Measurements from ENCODE around the gene MAB21L4.

MAB21L4 gene

DNA sequence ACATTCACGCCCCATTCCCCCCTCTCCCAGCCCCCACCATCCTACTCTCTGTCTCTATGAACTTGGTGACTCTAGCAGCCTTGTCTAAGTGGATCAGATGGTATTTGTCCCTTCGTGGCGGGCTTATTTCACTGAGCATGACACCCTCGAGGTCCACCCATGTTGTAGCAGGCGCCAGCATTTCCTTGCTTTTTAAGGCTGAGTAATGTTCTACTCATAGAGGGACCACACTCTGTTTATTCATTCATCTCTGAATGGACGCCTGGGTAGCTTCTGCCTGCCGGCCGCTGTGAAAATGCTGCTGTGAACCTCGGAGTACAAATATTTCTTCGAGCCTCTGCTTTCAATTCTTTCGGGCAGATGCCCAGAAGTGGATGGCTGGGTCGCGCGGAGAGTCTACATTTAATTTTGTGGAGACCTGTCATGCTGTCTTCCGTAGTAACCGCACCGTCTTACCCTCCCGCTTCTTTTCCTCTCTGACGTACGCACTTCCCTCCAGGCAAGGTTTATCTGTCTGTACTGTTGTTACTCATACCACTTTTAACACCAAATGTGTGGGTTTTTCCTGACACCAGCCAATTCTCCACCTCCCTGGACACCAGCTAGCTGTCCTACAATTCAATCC is 15.8 kb upstream of the MAB21L4 start:
- DNase-seq, result no peak

DNA sequence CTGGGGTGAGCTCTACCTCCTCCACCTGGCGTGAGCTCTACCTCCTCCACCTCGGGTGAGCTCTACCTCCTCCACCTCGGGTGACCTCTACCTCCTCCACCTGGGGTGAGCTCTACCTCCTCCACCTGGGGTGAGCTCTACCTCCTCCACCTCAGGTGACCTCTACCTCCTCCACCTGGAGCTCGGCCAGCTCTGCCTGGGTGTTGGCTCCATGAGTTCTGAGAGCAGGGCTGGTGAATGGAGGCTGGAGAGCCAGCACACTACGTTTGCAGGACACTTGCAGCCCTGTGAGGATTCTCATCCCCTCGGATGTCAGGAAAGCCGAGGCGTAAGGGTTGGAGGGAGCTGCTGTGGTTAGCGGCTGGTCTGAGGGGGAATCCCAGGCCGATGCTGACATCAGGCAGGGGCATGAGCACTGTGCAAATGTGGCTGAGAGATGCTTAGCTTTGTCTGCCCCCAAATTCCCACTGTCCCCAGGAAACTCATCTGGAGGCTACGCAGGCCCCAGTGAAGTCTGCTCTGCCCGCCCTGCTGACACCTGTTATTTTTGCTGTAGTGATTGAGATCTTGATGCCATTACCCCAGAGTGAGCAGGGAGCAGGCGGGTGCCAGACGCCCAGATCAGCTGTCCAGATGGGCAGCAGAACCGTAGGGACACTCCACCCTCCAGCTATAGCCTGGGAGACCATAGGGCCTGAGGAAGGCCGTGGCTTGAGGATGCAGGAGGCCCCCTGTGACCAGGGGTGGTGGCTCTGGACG is 13.4 kb upstream of the MAB21L4 start:
- DNase-seq, result no peak

DNA sequence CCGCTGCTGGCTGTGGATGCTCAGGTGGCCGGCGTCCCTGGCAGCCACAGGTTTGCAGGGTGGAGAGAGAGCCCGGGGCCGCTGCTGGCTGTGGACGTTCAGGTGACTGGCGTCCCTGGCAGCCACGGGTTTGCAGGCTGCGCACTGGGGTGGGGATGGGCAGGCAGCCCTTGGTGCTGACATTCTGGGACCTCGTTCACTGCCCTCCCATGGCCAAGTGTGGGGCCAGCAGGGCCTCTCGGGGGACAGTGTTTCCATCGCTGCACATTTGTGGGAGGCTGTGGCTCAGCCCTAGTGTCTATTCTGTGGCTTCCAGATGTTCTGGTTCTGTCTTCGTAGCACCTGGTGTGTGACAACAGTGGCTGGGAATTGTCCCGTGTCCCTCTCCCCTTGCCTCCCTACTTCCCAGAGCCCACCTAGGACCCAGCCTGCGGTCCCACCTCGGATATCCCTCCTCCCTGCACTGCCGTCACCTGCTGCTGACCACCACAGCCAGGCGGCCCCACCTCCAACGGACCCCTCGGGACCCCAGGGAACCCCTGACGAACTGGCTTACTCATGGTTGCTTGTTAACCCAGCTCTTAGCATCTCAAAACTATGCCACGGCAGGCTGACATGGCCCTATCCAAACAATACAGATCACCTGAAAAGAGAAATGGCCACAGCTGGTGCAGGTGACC is 11.1 kb upstream of the MAB21L4 start:
- no peak for DNase-seq

DNA sequence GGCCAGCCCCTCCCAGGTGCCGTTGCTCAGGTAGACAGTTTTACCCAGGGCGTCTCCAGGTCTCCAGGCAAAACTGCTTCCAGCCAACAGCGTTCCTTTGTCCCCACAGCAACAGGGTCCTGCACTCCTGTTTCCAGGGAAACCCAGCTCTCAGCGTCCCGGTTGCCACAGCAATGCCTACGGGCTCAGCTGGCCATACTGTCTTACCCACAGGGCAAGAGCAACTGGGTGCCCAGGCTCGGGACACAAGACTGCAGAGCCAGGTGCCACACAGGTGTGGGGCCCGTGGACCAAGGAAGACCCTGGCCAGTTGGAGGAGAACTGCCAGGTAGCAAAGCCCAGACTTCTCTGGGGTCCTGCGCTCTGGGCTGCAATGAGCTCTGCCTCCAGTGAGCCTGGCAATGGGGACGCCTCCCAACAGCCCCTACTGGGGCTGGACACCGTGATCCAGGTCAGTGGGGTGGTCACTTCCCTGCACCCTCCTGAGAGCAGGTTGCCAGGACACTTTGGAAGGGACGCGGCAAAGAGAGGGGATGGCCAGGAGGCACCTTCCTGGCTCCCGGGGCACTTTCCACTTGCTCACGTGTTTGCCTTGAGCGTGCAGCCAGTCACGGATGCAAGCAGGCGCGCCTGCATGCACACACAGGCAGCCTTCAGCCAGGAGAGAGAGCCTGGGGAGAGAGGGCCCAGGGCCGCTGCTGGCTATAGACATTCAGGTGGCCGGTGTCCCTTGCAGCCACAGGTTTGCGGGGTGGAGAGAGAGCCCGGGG is 10.4 kb upstream of the MAB21L4 start, which contains the start of gene CROCC2:
Gene CROCC2 (plus strand): TSS at position 196 of the 770 bp plus-strand sequence. CDS start 178 bp downstream, at position 374.
- no peak for DNase-seq

DNA sequence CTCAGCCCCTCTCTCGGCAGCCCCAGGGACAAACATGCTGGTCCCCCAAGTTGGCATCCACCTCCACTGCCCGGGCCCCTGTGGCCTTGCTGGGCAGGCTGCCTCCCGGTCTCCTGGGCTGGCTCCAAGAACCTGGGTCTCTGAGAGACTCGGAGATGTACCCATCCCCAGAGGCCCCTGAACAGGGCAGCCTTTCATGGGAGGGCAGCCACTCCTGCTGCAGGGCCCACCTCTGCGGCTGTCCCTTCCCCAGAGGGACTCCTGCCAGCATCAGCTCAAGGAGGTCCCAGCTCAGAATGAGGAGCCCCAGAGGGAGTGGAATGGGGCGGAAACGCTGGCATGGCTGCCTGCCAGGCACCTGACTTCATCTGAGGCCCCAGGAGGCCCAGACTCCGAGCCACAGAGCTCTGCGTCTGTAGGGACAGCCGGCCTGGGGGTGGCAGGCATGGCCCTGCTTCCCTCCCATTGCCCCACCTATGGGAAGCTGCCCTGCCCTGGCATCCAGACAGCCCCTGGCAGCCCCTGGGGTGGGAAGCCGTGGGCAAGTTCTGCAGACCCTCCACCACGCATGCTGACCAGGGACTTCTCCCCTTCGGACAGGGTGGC is 9.3 kb upstream of the MAB21L4 start:
- no peak for DNase-seq

DNA sequence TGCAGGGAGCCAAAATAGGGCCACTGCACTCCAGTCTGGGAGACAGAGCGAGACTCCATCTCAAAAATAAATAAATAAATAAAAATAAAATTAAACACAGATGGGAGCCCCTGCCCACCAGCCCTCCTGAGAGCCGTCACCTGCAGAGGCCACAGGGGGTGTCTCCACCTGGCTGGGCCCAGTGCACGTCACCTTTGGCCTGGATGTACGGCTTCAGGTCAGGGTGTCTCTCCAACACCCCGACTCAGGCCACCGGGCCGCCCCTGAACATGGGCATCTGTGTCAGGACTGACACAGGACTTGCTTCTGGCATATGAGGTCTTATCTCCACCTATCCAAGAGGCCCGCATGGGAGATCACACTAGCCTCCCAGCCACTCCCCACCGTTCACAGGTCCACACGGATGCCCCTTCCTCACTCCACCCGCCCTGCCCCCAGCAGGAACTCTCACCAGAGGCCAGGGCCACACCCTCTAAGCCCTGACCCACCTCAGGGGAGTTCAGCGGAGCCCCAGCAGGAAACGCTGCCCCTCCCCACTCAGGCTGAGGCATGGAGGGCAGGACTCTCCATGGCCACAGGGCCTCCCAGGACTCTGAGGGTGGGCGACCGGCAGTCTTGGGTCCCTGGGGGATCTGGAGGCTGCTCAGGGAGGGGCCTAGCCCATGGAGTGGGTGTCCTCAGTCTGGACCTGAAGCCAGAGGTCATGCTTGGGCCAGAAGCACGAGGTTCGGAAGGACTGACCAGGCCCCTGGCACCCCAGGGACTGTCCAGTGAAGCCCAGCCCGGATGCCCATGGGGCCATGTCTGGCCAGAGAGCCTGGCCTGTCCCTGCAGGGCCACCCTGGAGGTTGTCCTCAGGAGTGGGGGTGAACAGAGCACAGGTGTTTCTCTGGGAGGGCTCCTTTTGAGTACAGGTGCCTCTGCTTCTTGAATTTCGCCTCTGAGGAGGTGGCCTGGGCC is 8.5 kb upstream of the MAB21L4 start:
- DNase-seq, result no peak

DNA sequence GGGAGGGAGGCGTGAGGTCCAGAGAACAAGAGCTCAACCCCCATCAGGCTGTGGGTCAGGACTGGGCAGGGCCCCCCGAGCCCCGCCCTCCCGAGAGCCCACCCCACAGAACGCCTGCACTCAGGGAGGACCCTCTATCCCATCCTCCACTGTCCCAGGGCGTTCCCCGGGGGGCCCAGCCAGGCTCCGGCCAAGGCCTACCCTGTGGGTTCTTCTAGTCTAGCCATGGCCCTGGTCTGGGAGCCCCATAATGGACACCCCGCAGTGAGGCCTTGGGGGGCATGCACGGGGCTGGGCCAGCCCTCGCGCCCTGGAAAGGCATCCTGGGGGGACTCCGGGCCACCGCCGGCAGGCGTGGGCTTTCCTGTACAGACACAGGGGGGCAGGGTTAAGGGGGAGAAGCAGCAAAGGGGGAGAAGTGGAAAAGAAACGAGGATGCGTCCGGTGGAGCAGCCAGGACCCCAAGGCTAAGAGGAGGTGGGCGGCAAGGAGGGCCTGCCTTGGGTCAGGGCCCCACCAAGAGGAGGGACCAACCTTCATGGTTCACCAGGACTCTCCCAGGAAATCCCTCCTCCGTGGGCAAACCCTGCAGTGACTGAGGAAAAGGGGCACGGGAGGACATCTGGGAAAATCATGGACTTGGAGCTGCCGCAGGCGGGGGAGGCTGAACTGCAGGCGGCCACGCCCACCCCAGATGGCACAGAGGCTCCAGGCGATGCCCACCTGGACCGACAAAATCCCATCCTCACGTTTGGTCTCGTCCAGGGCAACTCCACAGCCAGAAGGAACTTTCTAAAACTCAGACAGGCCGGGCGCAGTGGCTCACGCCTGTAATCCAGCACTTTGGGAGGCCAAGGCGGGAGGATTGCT is 7.5 kb upstream of the MAB21L4 start:
- no peak for DNase-seq

DNA sequence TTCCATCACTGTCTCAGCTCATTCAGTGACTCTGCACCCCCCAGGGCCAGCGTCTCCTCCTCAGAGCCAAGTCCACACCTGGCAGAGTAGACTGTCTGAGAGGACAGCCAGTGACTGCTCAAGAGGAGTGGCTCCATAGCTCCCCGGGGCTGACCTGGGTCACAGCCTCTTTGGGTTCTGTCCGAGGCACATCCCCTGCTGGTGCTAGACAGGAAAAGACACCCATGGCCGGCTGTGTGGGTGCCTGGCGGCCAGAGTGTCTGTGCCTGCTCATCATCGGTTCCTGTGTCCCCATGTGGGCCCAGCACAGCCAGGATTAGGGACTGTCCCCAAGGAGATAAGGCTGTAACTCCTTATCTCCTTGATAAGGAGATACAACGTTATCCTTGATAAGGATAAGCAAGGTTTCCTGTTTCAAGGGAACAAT is 6.7 kb upstream of the MAB21L4 start:
- no peak for DNase-seq

DNA sequence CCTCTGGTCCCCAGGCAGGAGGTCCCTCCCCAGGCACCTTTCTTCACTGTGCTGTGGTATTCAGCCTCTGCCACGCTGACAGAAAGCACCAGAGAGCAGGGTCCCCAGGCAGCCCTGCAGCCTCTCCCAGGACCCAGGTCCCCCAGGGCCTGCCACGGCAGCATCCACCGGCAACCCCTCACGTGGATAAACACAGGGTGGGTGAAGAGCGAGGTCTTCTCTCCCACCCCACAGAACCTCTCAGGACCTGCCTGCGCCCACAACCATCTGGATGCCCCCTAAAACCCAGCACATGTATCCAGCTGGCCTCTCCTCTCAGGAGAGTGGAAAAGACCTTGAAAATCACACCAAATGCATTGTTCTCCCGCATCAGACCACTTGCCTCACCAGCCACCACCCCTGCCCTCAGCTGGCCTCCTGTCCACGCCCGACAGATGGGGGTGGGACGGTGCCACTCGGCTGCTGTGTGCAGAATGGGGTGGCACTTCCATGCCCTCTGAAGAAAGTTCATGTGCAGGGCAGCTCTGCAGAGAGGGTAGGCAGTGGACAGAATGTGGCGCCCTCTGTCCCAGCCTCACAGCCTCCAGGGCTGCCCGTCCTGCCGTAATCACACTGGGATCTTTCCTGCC is 6.1 kb upstream of the MAB21L4 start:
- no peak for DNase-seq

DNA sequence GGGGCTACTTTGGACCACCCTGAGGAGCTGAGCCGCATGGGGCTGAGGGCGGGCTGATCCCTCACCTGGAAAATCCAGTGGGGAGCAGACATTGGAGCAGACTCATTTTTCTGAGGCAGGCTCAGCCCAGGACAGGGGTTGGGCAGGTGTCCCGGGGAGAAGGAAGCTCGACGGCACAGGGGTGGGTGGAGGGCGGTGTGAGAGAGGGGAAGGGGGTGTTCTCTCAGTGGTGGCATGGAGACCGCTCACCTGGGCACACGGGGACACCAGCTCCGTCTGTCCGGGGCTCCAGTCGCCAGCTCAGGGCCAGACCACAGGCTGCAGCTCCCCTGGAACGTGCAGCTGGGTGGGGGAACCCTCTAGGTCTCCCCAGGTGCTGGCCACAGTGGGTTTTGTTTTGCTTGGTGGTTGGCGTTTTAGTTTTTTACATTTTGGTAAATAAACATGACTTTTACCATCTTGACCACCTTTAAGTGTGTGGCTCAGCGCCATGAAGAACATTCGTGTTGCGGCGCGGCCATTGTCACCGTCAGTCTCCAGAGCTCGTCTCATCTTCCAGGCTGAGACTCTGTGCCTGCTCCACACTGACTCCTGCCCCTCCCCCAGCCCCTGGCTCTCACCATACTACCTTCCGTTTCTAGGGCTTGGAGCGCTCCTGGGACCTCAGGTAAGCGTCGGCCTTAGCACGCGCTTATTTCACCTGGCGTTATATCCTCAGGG is 4.3 kb upstream of the MAB21L4 start:
- DNase-seq, result no peak

DNA sequence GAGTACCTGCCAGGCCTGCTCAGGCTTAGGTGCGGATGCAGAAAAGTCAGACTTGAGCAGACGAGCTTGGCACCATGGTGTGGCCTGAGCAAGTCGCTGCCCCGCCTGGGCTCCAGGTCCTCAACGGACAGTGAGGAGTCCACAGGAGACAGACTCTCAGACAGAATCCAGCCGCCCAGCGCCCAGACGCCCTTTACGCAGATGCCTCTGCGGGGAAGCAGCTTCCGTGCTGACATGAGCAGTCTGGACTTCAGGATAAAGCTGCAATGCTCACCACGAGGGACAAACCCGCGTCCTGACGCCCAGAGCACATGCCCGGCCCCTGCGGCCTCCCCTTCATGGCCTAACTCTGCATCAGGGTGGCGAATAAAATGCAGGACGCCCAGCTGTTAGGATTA is 3.5 kb upstream of the MAB21L4 start:
- DNase-seq, result no peak

DNA sequence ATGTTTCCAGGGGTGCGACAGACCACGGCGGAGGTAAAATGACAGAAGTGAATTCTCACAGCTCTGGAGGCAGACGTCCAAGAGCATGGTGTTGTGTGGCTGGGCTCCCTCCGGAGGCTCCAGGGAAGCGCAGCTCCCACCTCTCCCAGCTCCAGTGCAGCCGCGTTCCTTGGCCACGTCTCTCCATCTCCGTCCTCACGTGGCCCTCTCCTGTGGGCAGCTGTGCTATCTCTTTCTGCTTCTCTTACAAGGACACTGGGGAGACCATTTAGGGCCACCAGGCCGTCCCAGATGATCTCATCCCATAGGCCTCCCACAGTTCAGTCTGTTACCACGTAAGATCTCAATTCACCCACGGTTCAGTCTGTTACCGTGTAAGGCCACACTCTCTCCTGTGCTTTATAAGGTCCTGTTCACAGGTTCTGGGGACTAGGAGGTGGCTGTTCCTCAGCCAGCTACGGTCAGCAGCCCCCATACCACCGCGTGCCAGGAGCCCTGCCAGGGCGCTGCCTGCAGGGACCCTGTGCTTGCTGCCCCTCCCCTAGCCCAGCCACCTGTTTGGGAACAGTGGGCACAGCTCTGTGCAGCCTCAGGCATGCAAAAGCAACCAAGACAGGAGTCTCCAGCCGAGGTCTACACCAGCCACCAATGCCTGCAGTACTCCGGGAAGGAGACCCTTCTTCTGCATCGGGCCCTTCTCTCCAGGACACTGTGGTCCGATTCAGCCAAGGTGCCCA is 2.9 kb upstream of the MAB21L4 start:
- DNase-seq, result no peak

DNA sequence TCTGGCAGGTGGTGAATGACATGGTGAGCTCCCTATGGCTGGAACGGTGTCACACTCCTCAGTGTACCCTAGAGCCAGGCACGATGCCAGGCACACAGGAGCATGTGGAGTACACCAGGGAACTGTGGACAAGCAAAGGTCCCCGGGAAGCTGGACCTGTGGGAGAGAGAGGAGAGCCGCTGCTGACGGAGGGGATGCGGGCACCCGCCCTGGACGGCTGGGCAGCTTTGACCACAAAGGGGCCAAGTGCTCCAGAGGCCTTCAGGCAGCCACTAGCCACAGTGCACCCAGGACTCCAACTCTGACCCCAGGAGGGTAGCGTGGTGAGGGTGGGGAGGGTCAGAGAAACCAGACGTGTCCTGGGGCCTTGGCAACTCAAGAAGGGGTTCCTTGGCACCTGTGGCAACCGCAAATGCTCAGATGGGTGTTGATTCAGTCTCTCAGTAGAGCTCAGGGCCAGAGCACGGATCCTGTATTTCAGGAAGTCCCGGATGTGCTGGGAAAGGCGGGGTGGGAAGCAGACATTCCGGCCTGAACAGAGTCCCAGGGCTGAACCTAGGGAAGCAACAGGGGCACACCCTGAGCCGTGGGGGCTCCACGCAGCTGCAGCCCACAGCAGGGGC is 2.3 kb upstream of the MAB21L4 start:
- no peak for DNase-seq

DNA sequence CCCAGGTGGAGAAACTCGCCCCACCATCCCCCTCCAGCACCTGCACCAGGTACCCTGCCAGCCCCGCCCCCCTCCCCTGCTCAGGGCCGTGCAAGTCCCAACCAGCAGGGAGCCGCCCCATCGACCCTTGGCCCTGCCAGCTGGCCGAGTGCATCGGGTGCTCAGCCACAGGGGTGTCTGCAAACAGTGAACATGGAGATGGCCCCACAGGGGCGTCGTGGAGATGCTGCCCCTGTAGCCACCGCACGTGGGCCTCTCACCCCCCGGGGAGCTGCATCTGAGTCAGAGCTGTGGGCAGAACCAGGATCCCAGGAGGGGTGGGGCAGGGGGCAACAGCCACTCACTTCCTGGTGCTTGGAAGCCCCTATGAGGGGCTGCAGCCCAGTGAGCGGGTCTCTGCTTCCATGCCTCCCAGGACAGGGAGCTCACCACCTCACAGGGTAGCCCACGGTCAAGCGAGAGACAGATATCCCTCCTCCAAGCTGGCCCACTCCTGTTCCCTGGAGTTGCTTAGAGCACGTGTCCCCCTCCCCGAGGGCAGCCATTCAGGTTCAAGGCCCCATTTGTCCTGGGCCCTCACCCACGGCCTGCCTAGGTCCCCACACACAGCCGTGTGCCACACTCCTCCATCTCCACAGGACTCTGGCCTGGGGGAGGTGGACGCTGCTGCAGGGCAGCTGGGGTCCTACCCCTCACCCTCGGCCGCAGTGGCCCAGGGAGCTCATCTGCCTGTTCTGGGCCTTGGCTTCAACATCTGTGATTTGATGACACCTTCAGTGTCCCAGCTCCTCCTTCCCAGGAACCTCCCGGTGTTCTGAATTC is 1.1 kb upstream of the MAB21L4 start:
- DNase-seq, result no peak

DNA sequence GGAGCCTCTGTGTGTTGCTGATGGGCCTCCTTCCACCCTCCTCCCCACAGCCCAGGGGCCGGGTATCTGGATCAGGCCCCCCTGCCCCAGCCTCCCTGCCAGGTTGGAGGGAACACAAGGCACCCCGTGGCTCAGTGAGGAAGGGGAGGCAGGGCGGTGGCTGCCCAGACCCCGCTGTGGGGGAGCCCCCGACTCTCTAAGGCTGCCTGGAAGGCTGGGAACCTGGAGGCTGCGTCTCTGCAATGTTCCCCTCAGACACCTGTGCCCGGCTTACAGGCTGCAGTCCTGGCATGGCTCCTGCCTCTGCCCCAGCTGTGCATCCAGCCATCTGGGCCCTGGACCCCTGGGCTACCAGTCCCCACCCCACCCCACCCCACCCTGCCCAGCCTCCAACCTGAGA is 438 bp upstream of the MAB21L4 start:
- DNase-seq, result no peak

DNA sequence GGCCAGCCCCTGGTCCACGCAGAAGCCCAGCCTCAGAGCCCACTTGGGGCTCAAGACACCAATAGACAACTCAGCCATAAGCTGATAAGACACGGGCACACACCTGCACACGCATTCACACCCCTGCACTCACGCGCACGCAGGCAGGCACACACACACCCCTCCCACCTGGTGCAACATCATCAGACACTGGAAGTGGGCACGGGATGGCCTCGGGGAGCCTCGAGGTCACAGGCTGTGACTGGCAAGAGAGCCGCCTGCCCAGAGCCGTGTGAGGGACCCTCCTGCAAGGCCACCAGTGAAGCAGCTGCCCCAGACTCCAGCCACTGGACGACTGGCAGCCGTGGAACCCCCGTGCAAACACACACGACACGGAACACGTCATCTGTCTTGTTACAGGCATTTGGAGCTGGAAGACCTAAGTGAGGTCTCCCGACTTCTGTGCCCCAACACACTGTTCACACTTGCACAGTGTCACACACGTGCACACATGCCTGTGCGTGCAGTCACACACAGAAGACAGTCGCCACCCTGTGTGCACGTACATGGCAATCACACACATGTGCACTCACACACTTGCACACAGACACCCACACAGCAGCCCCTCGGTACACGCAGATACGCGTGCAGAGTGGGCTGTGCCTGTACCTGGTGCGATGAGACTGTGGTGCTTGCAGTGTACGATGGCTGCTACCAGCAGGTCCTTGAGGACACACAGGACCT is 959 bp downstream of the MAB21L4 start:
- DNase-seq, result no peak

DNA sequence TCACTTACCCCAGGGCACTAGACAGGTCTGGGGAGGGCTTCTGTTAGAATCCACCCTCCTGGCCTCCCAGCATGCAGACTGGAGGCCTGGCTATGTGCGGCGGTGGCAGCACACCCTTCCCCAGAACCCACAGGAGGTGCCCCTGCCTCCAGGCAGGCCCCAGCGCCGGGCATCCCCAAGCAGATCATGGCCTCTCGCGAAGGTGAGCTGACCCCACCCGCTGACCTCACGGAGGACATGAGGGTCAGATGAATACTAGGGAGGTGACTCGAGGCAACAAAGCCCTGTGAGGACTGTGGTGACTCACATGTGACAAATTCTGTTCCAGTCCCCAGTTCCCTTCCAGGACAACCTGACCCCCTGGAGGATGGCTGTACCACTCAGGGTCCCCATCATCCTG is 1.9 kb downstream of the MAB21L4 start:
- no peak for DNase-seq
